ENCODE data around the gene UBE2H. TPM values are rescaled to one million over a fixed set of nuclear protein-coding genes. Genes with fewer than 3 reads are reported as not detected.

Gene UBE2H
- total RNA-seq, 4 donors from 2014 or later = 31.0 to 131 (median 53.3) TPM

DNA sequence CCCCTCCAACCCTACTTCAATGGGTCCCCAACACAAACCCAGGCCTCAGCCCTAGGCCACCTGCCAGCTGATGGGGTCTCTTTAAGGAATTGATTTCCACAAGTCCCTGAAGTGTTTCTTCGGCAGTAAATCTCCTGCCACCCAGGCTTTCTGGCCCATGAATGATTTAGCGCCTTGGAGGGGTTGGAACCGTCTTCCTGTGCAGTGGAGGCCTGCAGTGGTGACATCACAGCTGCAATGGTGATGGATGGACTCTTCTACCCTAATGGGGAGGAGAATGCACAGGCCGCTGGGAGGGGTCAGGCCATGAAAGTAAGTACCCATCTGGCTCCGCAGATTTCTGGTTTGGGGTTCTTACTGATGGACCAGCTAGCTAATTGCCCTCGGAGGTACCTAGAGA lies 163.8 kb downstream of the UBE2H start:
- no peaks in the 10 kb centered on the region for H3K9me3 ChIP-seq
- in situ Hi-C loops (cut with MboI; ENCODE audit: low pct_ligation_motif_present in 1 of 4, low pct_unique_long_range_greater_than_20kb in 1 of 4, low sequenced_read_pairs in 3 of 4) = no loop called here
- TF ChIP-seq EP300 (IDR thresholded peaks at IDR 0.05; ENCODE audit: low read depth) (no peak), POLR2A (IDR thresholded peaks at IDR 0.05) (no peak), POLR2AphosphoS5 (IDR thresholded peaks at IDR 0.05) (no peak)
- TF ChIP-seq, protein P1, sequence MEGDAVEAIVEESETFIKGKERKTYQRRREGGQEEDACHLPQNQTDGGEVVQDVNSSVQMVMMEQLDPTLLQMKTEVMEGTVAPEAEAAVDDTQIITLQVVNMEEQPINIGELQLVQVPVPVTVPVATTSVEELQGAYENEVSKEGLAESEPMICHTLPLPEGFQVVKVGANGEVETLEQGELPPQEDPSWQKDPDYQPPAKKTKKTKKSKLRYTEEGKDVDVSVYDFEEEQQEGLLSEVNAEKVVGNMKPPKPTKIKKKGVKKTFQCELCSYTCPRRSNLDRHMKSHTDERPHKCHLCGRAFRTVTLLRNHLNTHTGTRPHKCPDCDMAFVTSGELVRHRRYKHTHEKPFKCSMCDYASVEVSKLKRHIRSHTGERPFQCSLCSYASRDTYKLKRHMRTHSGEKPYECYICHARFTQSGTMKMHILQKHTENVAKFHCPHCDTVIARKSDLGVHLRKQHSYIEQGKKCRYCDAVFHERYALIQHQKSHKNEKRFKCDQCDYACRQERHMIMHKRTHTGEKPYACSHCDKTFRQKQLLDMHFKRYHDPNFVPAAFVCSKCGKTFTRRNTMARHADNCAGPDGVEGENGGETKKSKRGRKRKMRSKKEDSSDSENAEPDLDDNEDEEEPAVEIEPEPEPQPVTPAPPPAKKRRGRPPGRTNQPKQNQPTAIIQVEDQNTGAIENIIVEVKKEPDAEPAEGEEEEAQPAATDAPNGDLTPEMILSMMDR (IDR thresholded peaks at IDR 0.05) = no peak
- H3K36me3 ChIP-seq = no peaks in the 10 kb centered on the region
- DNase-seq = no peak
- peaks cover 60% of the 10 kb centered on the region for H3K27me3 ChIP-seq
- peaks cover 15 to 22% (median 19%) of the 10 kb centered on the region in 4 donors for H3K4me1 ChIP-seq
- 91% methylated on average over 6 of the region's 6 CpGs; no CpG with 5 or more reads in 1 of the 2 donors for WGBS, 2 donors (ENCODE audit: low coverage in 1 of 2)
- intact Hi-C loops (cut with DNase I; ENCODE audit: low total_unique reads) = no loop called here
- H3K27ac ChIP-seq = no peak overlapping the region
- H3K4me3 ChIP-seq = no peak overlapping the region

DNA sequence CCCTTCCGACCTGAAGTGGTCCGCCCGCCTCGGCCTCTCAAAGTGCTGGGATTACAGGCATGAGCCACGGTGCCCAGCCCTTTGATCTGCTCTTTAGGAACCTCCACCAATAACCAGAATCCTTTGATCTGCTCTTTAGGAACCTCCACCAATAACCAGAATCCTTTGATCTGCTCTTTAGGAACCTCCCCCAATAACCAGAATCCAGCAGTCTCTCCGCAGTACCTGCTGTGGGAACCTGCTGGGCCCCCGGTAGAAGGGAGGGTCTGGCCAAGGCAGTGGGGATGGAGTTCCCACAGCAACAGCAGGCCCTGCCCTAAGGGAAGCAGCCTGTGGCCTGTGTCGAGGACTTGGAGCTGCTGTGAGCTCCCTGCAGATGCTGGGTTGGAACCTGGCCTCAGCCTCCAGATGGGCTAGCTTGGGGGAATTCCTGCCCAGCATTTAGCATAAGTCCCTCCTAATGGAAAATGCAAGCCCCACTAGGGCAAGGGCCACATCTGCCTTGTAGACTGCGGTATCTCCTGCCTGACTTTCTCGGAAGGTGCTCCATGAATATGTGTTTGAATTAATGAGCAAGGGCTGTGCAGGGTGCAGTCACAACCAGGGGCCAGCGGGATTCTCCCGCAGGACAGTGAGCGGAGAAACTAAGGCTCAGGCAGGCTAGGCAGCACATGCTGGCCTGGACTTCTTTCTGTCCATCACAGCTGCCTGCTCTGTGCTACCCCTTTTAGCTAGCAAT lies 165.8 kb downstream of the UBE2H start:
- no peak for DNase-seq
- Histone ChIP-seq H3K4me3 (no peak overlapping the region), H3K9me3 (no peaks in the 10 kb centered on the region), H3K4me1 (peaks cover 25 to 40% (median 31%) of the 10 kb centered on the region in 4 donors), H3K27ac (no peak overlapping the region), H3K36me3 (no peaks in the 10 kb centered on the region), H3K27me3 (peaks cover 80% of the 10 kb centered on the region)
- in situ Hi-C loops (cut with MboI; ENCODE audit: low pct_ligation_motif_present in 1 of 4, low pct_unique_long_range_greater_than_20kb in 1 of 4, low sequenced_read_pairs in 3 of 4) (no loop called here), intact Hi-C loops (cut with DNase I; ENCODE audit: low total_unique reads) (no loop called here)
- WGBS, 2 donors (ENCODE audit: low coverage in 1 of 2) = 65 to 70% methylated on average over 4 to 13 of the region's 13 CpGs
- TF ChIP-seq EP300 (IDR thresholded peaks at IDR 0.05; ENCODE audit: low read depth) (no peak), POLR2AphosphoS5 (IDR thresholded peaks at IDR 0.05) (no peak), POLR2A (IDR thresholded peaks at IDR 0.05) (no peak)
- TF ChIP-seq, protein P1 (IDR thresholded peaks at IDR 0.05) = no peak

DNA sequence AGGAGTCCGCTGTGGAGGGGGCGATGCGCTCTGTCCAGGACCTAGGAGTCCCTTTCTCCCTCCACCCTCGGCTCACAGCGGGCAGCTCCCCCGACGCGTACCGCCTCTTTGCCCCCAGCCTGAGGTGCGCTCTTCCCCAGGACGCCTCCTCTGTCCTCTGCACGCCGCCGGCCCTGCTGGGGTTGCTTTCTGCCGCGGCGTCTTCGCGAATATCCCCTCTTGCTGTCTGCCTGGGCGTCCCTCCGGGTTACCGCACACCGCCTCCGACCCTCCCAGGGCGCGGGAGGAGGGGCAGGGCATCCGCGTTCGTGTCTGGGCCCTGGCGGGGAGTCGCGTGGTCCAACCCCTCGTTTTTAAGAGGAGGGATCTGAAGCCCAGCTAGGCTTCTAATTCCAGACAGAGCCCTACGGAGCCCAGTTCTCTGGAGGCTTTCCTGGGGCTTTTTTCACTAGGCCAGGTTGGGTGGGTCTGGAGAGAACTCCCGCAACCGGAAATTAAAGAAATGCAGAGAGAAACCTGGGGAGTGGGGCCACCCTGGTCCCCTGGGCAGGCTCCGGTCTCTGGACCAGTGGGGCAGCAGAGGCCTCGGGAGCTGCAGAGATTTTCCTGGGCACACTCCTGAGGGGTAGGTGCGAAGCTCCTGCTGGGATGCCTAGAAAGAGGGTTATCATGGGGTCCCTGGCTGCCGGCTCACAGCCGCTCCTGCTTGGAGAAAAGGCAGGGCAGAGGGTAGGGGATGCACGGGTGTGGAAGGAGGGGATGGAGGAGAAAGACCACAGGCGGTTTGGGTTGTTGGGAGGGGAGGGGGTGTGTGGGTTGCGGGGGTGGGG lies 166.9 kb downstream of the UBE2H start:
- Histone ChIP-seq H3K27me3 (peaks cover 88% of the 10 kb centered on the region), H3K4me3 (peak overlapping the region in 1 of 4 donors; percentile 21)
- in situ Hi-C loops (cut with MboI; ENCODE audit: low pct_ligation_motif_present in 1 of 4, low pct_unique_long_range_greater_than_20kb in 1 of 4, low sequenced_read_pairs in 3 of 4) = no loop called here

More for the DNA sequence above, 166.9 kb downstream of the UBE2H start:
- no peak for DNase-seq
- intact Hi-C loops (cut with DNase I; ENCODE audit: low total_unique reads) = no loop called here
- no peaks in the 10 kb centered on the region for H3K9me3 ChIP-seq
- no peak overlapping the region for H3K27ac ChIP-seq
- TF ChIP-seq EP300 (IDR thresholded peaks at IDR 0.05; ENCODE audit: low read depth) (no peak), POLR2A (IDR thresholded peaks at IDR 0.05) (no peak), POLR2AphosphoS5 (IDR thresholded peaks at IDR 0.05) (no peak)
- TF ChIP-seq, protein P1 (IDR thresholded peaks at IDR 0.05) = no peak
- WGBS, 2 donors (ENCODE audit: low coverage in 1 of 2) = 6% methylated on average over 44 of the region's 44 CpGs; no CpG with 5 or more reads in 1 of the 2 donors
- peaks cover 34 to 51% (median 42%) of the 10 kb centered on the region in 4 donors for H3K4me1 ChIP-seq
- H3K36me3 ChIP-seq = no peaks in the 10 kb centered on the region
